ENCODE results near the gene PTPRT.

- TF ChIP-seq CTCF (conservative IDR thresholded peaks at IDR 0.05 in 1 of 2, IDR thresholded peaks at IDR 0.05 in 1 of 2; ENCODE audit: low read depth in 1 of 2, low read length in 2 of 2) (no peak), EZH2 (IDR thresholded peaks at IDR 0.05; ENCODE audit: low read length, missing control alignments) (no peak)
Measured at GRCh38 chr20:42688576-42688975, 501.1 kb downstream of the PTPRT start.
